Neural cell (in vitro differentiated cells): ENCODE measurements around the gene TEX28.

ENCODE experiments used
- CTCF ChIP-seq: fragments of 450-650 bp; IDR thresholded peaks from 2 replicates; pipeline ENCODE4 v1.5.1; 2014; ENCODE audit warnings: antibody characterized with exemption, mild to moderate bottlenecking, moderate library complexity; ENCODE audit not compliant: poor library complexity, severe bottlenecking
- EP300 ChIP-seq: fragments of 450-650 bp; conservative IDR thresholded peaks from 2 replicates; pipeline ENCODE4 v1.6.1; 2014; ENCODE audit warnings: antibody characterized with exemption, mild to moderate bottlenecking, moderate library complexity; ENCODE audit not compliant: poor library complexity, severe bottlenecking
- EZH2 ChIP-seq: fragments of 200-600, 300-800 bp; shearing (Covaris generic), sonication (generic); IDR thresholded peaks from 2 replicates; pipeline ENCODE4 v1.6.1; 2014; ENCODE audit warnings: antibody characterized with exemption, low read length, borderline replicate concordance, mild to moderate bottlenecking; ENCODE audit not compliant: insufficient read depth, poor library complexity, severe bottlenecking
- MXI1 ChIP-seq: fragments of 450-650 bp; conservative IDR thresholded peaks from 2 replicates; pipeline ENCODE4 v1.6.1; 2014; ENCODE audit warnings: antibody characterized with exemption, mild to moderate bottlenecking; ENCODE audit not compliant: poor library complexity, severe bottlenecking
- POLR2AphosphoS5 ChIP-seq: IDR thresholded peaks from 2 replicates; pipeline ENCODE4 v1.6.1; 2012
- RAD21 ChIP-seq: fragments of 450-650 bp; conservative IDR thresholded peaks from 2 replicates; pipeline ENCODE4 v1.6.1; 2014; ENCODE audit warnings: antibody characterized with exemption, mild to moderate bottlenecking, moderate library complexity
- REST ChIP-seq: IDR thresholded peaks from 2 replicates; pipeline ENCODE4 v1.6.1; 2012; ENCODE audit warnings: borderline replicate concordance
- SMC3 ChIP-seq: fragments of 450-650 bp; conservative IDR thresholded peaks from 2 replicates; pipeline ENCODE4 v1.6.1; 2014; ENCODE audit warnings: antibody characterized with exemption, mild to moderate bottlenecking, moderate library complexity; ENCODE audit not compliant: poor library complexity
- TAF1 ChIP-seq: IDR thresholded peaks from 2 replicates; pipeline ENCODE4 v1.6.1; 2012; ENCODE audit warnings: low read depth

DNA sequence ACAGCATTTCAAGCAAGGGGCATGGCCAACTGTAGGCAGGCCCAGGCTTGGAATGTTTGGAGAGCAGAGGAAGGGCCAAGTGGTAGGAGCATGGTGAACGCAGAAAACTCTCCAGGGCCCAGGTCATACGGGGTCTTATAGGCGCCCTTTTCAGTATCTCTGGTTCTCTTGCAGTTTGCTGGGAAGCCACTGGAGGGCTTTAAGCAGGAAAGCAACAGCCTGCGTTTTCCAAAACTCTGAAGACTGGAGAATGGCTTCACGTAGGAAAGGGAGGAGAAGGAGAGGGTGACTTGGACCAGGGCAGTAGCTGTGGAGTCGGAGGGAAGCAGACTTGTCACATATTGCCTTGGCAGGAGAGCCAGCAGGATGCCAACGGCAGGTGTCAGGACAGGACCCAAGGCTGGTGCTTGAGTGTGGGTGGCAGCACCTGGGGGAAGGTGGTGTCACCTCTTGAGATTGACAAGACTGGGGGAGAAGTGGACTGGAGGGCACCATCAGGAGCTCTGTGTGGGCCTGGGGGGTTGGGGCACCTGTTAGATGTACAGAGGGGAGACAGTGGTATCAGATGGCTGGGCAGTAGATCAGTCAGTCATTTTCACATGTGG, 22.6 kb upstream of the TEX28 start:
- TF ChIP-seq CTCF, result peak; percentile 48
- peak; percentile 30 for TF ChIP-seq SMC3
- TF ChIP-seq POLR2AphosphoS5, result no peak
- no peak for TF ChIP-seq EP300
- TF ChIP-seq MXI1, result no peak
- no peak for TF ChIP-seq EZH2
- no peak for TF ChIP-seq RAD21
- no peak for TF ChIP-seq TAF1
- no peak for TF ChIP-seq REST
